HG03066 (cell line): ENCODE results near the gene ARID5B.

ENCODE experiments used
- ATAC-seq: cut with Tn5 transposase; IDR thresholded peaks from one replicate; pipeline ENCODE4 v1.9.1; 2021; ENCODE audit warnings: low read depth; ENCODE audit not compliant: unreplicated experiment

ARID5B gene

DNA sequence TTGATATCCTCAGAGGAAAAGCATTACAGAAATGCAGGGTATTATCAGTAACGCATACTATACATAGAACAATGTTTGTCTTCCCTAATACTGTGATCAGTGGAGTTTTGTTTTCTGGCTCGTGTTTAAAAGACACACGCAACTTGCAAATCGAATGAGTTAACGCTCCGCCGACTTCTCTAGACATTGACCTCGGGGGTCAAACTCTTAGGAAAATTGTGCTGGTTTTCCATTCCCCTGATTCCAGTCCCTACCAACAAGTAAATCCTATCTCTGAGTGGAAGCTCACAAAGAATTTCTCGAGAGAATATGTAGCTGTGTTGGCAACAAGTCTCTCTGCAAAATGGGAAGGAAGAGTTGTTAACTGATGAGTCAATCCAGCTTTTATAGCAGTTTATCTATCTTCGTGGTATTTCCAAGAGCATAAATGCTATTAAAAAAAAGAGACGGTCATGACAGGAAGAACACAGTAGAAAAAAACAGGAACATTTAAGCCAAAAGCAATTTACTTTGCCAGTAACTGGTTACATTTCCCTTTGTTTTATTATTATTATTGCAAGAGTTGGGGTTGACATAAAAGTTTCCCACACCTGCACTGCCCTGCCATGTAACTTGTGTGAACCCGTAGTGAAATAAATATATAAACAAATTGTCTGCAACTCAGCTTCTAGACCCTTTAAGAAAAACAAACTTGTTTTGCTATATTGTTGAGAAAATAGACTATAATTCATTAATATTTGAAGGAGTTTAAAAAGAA lies 144.4 kb downstream of the ARID5B start:
- no peak for ATAC-seq

DNA sequence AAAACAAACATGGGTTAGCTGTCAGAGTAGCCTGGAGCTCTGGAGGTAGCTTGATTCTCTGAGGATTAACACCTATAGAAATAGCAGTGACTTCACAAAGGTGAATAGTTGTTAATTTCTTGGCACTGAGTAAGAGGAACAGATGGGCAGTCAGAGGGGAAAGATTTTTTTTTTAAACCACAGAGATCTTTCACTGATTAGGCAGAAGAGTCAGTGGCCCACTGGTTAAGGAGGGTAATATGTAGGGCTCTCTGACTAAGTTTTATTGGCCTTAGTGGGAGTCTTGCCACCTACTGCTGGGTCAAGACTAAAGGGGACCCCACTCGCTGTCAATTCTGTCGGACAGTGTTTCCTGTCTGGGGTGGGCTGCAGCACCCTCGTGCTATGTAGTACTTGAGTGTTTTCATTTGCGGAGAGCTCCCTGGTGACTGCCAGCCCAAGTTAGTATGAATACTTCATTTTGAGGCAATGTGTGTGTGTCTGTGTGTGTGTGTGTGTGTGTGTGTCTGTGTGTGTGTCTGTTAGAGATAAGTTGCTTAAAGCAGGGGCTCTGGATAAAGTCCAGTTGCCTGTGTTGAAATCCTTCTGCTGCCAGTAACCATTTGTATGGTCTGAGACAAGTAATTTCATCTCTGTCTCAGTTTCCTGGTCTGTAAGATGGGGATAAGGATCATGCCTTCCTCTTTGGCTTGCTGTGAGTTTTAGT lies 145.2 kb downstream of the ARID5B start:
- peak; percentile 39 for ATAC-seq

DNA sequence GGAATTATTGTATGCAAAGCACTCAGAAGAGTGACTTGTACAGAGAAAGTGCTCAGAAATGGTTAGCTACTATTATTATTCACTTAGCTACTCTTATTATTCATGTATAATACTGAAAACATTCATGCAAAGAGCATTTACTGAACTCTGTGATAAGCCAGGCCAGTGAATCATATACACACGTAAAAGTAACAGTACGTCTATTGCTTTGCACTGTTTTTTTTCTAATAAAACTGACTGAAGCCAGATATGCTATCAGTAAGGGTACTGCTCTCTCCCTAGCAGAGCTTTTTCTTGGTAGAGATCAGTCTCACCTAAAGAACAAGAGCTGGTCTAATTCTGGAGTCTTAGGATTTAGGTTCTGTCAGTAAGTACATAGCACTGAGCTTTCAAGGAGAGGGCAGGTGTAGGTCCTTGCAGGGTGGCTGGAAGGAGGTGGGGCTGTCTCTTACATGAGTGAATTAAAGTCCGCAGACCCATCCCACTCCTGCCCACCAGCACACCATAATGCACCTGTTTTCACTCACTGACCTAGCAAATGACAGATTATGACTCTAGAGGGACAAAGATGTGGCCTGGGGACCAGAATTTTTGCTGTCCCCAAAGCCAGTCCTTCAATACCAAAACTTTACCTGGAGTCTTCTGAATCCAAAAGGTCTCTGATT lies 145.9 kb downstream of the ARID5B start:
- ATAC-seq: no peak

DNA sequence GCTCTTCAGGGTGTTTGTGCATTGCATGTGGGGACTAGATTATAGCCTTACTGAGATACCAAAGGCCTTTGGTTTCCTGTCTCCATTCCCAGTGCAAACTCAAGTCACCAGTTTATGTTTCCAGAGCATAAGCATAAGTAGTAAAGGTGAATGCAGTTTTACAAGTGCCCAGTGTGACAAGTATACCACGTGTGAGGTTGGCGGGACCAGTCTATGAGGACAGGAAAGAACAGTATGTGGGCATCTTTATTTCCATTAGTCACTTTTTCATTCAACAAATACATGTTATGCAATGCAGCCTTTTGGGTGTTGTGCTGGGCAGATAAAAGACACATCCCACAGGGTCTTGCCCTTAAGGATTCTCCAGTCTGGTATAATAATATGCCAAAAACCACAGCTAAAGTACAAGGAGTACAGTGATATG lies 146.5 kb downstream of the ARID5B start:
- no peak for ATAC-seq

DNA sequence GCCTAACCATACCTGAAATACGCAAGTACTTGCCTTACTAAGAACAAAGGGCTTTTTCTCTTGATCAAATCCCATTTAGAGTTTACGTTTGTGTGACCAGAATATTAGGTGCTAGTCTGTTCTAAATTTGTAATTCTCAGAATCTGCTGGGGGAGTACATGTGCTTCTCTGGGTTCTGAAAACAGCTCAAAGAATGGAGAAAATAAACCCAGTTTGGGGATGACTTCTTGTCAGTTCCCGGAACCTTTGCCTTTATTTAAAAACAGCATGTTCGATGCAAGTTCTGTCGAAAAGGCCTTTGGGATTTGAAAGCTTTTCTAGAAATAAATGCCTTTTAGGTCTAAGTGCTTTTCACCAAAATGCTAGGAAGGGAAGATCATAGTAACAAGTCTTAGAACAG lies 147.0 kb downstream of the ARID5B start:
- ATAC-seq: no peak

DNA sequence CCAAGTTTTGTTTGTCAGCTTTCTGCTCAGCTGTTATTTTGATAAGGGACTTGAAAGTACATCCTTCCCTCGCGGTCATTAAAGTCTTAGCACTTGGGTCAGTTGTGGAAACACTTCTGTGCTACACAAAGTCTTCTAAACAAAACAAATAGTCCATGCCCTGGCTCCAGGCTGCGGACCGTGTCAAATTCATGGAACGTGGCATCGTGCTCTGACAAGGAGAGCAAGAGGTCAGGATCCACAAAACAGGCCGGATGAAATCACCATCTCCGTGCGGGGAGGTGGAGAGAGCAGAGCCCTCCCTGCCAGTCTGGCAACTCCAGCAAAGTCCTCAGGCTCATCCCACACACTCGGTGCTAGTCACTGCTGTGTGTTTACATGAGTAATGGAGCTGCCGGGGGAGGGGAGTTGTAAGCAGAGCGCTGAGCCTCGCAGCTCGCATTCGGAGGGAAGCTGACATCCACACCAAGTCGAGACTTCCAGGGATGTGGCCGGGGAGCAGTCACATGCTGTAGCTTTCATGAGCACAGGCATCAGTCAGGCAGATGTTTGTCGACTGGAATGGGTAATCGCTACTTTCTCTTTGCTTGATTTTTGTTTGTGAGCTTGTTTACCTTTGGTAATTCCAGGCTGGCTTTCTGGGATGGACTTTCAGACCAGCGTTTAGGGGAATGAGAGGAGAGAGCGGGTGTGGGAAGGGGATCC lies 147.6 kb downstream of the ARID5B start:
- no peak for ATAC-seq

DNA sequence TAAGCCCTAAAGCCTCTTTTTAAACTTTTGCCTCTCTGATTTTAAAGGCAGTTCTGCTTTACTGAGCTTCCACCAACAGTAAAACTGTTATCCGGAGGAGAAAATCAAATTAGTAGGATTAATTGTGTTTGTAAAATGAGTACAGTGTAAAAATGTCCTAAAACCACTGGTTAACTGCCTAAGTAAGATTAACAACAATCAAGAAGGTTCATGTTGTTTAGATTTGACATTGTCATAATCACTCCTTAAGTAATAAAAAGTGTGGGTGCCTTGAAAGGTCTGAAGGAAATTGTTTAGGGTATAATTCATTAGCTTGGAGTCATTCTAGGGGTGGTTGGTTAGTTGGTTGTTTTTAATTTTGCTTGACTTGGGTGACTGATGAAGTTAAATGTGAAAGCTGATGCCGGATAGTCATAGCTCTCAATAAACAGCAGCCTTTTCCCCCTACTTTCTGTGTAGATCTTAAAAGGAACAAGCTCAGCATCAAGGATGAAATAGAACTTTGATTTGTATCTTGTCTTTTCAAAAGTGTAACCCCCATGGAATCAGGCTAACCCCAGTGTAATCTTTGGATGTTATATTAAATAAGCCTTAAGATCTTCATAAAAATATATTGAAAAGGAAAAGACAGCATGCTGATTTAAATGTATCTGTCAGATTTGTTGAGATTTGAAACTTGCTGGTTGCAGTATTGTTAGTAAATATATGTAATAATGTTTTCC lies 148.3 kb downstream of the ARID5B start:
- ATAC-seq: no peak

DNA sequence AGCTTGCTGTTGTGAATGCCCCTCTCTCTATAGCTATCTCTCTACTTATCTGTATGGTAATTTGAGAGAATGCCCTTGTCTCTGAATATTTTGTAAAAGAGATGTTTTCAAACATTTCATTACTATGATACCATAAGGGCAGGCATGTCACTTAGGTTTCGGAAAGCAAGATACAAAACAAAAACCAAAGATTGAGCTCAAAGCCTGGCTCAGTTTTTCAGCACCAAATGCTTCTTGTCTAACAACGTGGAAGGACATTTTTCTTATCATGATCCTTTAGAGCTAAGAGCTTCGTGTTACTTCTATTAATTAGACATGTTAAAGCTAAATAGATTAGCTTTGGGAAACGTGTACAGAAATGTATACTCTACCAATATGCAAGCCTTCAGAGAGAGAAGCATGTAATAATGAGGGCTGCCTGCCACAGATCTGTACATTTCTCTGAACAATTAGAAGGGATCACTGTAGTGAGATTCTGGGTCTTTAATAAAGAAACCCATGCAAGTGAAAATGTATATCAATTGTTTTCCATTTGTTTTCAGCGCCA lies 148.9 kb downstream of the ARID5B start:
- ATAC-seq: no peak

DNA sequence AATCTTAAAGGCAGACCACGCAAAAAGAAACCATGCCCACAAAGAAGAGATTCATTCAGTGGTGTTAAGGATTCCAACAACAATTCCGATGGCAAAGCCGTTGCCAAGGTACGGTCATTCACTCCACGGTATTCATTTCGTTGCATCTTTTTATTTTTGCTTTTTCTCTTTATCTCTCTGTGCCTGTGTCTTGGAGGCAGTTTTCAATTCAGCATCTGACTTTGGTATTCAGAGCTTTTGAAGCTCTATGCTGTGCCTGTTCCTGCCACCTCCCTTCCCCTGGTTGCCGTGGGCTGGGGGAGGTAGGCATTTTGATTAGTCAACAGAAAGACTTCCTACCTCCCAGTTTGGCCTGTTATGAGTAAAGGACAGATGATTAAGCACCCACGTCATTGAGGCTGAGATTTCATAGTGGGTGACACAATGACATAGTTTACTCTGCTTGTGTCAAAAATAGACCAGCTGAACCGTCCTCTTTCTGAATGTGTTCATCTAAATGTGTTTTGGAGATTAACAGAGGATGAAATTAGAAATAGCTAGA lies 149.5 kb downstream of the ARID5B start:
- ATAC-seq: peak; percentile 31

DNA sequence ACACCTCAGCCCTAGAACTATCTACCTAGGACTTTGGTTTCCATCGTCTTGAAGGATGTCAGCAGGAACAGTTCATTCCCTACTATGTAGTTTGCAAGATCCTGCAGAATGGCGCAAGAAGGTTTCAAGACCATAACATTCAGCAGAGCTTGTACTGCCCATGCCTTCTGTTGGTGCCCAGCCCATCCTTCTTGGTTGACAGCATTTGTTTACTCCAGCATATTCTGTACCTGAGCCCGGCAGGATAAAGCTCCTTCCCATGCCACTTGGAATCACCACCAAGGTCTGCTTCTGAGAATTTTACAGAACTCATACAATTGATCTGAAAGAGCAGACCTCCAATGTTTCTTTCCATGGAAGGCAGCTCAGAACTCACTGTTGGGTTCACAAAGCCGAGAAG lies 150.8 kb downstream of the ARID5B start:
- no peak for ATAC-seq

DNA sequence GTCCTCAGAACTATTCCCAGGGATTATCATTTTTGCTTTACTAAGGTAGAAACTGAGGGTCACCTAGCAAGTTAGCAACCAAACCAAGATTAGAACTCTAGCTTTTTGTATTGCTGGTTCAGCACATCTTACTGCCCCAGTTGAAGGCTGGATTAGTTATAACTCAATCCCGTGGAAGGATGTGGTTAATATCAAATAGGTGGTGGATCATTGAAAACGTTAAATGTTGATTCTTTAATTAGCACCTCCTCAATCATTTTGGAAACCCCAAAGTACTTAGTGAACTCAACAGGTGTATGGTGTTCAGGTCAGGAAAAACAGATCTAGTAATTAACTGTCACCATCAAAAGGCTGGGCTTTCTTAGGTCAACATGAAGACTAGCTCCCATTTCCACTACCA lies 152.4 kb downstream of the ARID5B start:
- no peak for ATAC-seq

DNA sequence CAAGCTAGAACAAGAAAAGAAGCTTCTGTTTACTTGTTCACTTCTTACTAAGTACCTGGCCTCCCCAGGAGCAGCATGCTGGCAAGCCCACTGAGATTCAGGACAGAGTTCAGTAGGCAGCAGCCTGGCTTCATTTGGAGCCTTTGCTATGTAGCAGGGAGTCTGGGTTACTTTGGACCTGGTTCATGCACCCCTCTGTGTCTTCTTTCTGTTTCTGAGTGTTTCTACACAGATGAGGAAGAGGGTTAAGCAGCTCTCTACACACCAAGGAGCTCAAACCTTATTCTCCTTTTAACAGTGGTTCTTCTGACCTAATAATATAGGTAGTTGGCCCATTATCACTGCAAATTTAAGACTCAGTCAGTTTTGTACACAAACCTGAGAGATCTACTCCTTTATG lies 152.9 kb downstream of the ARID5B start:
- no peak for ATAC-seq

DNA sequence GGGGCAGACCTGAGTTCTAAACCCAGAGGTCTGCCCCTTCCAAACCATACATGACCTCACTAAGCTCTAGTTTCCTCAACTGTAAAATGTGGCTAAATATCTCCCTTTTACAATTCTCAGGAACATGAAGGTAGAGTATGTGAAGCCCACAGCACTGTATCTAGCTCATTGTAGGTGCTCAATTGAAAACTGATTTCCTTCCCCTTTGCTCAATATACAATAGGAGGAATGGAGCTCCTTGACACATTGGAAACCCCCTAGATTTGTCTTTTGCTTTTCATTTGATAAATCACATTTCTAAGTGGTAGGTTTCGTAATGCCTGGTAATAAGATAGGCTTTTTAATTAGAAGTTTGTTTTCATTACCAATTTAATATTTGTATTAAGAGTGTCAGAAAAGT lies 153.3 kb downstream of the ARID5B start:
- no peak for ATAC-seq

DNA sequence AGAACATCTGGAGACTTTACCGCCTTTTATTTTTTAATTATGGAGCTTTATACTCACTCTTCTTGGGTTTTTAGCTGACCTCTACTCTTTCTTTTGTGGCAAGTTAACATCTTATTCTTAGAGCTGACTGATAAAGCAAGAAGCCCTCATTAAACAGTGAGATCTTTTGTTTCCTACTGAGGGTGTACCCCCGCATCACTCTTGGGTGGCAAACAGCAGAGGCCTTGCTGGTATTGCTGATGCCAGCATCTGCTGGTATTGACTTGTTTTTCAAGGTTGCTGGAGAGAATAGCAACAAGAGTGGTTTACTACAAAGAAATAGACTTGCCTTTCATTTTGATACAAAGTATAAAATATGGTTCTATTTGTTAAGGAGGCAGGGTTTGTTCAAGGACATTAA lies 154.7 kb downstream of the ARID5B start:
- no peak for ATAC-seq

DNA sequence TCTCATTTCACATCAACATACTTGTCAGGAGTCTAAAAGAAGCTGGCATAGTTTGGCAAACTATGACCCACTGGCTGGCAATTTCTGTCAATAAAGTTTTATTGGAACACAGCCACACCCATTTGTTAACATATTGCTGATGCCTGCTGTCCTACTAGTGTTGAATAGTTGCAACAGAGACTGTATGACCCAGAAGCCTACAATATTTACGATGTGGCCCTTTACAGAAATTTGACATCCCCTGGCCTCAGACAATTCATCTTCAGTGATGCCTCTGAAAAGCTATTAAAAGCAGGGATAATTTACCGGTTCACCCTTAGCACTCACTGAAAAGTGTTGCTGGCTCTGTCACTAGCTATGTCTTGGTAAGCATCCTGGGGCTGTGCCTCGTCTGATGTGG lies 155.2 kb downstream of the ARID5B start:
- no peak for ATAC-seq

DNA sequence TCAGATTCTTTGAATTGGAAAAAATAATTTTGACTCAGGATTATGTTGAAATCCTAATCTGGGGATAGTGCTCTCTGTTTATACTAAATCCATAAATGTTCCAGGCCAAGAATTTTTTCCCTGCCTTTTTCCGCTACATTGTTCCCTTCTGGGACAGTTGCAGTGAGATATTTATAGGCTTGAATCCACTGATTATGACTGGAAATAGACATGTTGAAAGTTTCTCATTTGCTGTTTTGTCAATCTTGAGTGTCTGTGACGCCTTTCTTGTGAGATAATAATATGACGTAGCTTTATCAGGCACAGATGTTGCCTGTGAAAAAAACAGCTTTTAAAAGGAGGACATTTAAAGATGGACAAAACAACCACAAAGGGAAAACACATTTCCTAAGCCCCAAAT lies 155.9 kb downstream of the ARID5B start:
- no peak for ATAC-seq

DNA sequence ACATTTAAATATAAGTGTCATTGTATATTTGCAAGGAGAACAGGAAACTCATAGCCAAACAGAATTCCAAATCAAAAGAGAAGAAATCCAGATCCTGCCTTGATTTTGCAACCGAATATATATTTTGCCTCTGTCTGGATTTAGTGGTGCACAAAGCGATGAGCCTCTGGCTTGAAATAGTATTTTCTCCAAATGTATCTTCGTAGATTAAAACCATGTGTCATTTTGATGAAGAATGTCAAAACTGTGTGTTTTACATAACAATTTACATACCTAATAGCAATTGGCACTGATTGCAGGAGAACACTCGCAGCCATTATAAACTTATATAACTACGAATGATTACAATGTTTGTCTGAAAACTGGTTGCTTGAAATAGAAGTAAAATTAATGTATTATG lies 156.4 kb downstream of the ARID5B start:
- no peak for ATAC-seq

DNA sequence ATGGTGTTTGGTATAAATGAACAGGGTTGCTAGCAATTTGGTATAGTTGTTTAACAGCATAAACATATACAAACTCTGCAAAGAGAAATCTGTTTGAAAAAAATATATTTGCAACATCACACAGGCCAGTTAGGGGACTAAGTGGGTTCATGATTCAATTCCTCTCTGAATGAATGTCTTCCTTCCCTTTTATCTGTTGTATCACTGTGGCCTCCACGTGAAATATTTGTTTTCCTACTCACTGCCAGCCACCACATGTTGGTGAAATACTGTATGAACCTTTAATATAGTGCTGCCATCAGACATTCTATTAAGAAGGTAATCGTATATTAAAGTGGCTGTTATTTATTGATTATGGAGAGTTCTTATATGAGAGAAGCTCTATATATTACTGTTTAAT lies 157.0 kb downstream of the ARID5B start:
- ATAC-seq: no peak

DNA sequence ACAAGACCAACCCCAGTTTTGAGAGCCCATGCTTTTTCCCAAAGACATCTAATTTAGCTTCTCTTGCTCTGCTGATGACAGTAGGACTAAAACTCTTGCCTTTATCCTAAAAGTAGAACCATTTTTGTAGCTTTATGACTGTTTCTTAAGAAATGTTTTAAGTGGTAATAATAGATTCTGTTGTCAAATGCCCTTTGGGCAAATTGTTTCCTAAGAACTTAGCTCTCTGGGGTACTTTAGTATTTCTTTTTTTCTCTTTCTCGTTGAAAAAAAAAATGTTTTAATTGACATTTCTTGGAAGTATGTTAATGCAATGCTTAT lies 157.4 kb downstream of the ARID5B start:
- no peak for ATAC-seq
